Neural cell (in vitro differentiated cells): Measurements from ENCODE around the gene TXK. TPM values are rescaled to one million over a fixed set of nuclear protein-coding genes. Genes with fewer than 3 reads are reported as not detected.

Experiments
- H2AFZ ChIP-seq: fragments of 200-600, 300-800 bp; sonication (generic), shearing (Covaris generic); 2 replicates; pipeline ENCODE4 v1.6.0; 2014; ENCODE audit warnings: low read depth, mild to moderate bottlenecking, antibody characterized with exemption, low read length, moderate library complexity
- H3F3A ChIP-seq: fragments of 200-600 bp; shearing (Covaris generic); 2 replicates; pipeline ENCODE4 v1.6.1; 2016; ENCODE audit warnings: mild to moderate bottlenecking, moderate library complexity, mixed read lengths, antibody characterized with exemption, low read length; ENCODE audit not compliant: insufficient read depth, poor library complexity, severe bottlenecking
- H3K27ac ChIP-seq: fragments of 200-600, 300-800 bp; sonication (generic), shearing (Covaris generic); 2 replicates; pipeline ENCODE4 v1.5.1; 2014; ENCODE audit warnings: mild to moderate bottlenecking, low read length, moderate library complexity
- H3K27me3 ChIP-seq: fragments of 300-800, 200-600 bp; sonication (generic), shearing (Covaris generic); 2 replicates; pipeline ENCODE4 v1.6.0; 2014; ENCODE audit warnings: mild to moderate bottlenecking, low read depth, low read length, moderate library complexity; ENCODE audit not compliant: insufficient read depth
- H3K36me3 ChIP-seq: fragments of 300-800, 200-600 bp; sonication (generic), shearing (Covaris generic); 2 replicates; pipeline ENCODE4 v1.5.1; 2014; ENCODE audit warnings: mild to moderate bottlenecking, antibody characterized with exemption, low read length, moderate library complexity; ENCODE audit not compliant: insufficient read depth
- H3K4me2 ChIP-seq: fragments of 300-800, 200-600 bp; sonication (generic), shearing (Covaris generic); 2 replicates; pipeline ENCODE4 v1.6.0; 2014; ENCODE audit warnings: mild to moderate bottlenecking, low read length
- H3K4me3 ChIP-seq: fragments of 300-800, 200-600 bp; sonication (generic), shearing (Covaris generic); 2 replicates; pipeline ENCODE4 v1.5.1; 2014; ENCODE audit warnings: mild to moderate bottlenecking, low read length, moderate library complexity
- H3K79me2 ChIP-seq: fragments of 200-600 bp; shearing (Covaris generic); replicated peaks from 2 replicates; pipeline ENCODE4 v1.6.0; 2014; ENCODE audit warnings: mild to moderate bottlenecking, low read length, moderate library complexity; ENCODE audit not compliant: insufficient read depth
- H3K9ac ChIP-seq: fragments of 300-800, 200-600 bp; sonication (generic), shearing (Covaris generic); 2 replicates; pipeline ENCODE4 v1.6.1; 2016; ENCODE audit warnings: mild to moderate bottlenecking, low read length, mixed read lengths
- H3K9me2 ChIP-seq: fragments of 200-600 bp; shearing (Covaris generic); 2 replicates; pipeline ENCODE4 v1.6.1; 2016; ENCODE audit warnings: mild to moderate bottlenecking, low read length, mixed read lengths; ENCODE audit not compliant: insufficient read depth
- H3K9me3 ChIP-seq: fragments of 200-600, 300-800 bp; sonication (generic), shearing (Covaris generic); 2 replicates; pipeline ENCODE4 v1.6.1; 2016; ENCODE audit warnings: mild to moderate bottlenecking, mixed run types, low read length, moderate library complexity, mixed read lengths
- H4K20me1 ChIP-seq: fragments of 200-600 bp; shearing (Covaris generic); 2 replicates; pipeline ENCODE4 v1.6.1; 2016; ENCODE audit warnings: mild to moderate bottlenecking, mixed run types; ENCODE audit not compliant: insufficient read depth
- CTCF ChIP-seq: fragments of 450-650 bp; IDR thresholded peaks from 2 replicates; pipeline ENCODE4 v1.5.1; 2014; ENCODE audit warnings: antibody characterized with exemption, mild to moderate bottlenecking, moderate library complexity; ENCODE audit not compliant: poor library complexity, severe bottlenecking
- EP300 ChIP-seq: fragments of 450-650 bp; conservative IDR thresholded peaks from 2 replicates; pipeline ENCODE4 v1.6.1; 2014; ENCODE audit warnings: antibody characterized with exemption, mild to moderate bottlenecking, moderate library complexity; ENCODE audit not compliant: poor library complexity, severe bottlenecking
- EZH2 ChIP-seq: fragments of 200-600, 300-800 bp; shearing (Covaris generic), sonication (generic); IDR thresholded peaks from 2 replicates; pipeline ENCODE4 v1.6.1; 2014; ENCODE audit warnings: antibody characterized with exemption, low read length, borderline replicate concordance, mild to moderate bottlenecking; ENCODE audit not compliant: insufficient read depth, poor library complexity, severe bottlenecking
- MXI1 ChIP-seq: fragments of 450-650 bp; conservative IDR thresholded peaks from 2 replicates; pipeline ENCODE4 v1.6.1; 2014; ENCODE audit warnings: antibody characterized with exemption, mild to moderate bottlenecking; ENCODE audit not compliant: poor library complexity, severe bottlenecking
- POLR2AphosphoS5 ChIP-seq: IDR thresholded peaks from 2 replicates; pipeline ENCODE4 v1.6.1; 2012
- RAD21 ChIP-seq: fragments of 450-650 bp; conservative IDR thresholded peaks from 2 replicates; pipeline ENCODE4 v1.6.1; 2014; ENCODE audit warnings: antibody characterized with exemption, mild to moderate bottlenecking, moderate library complexity
- SMC3 ChIP-seq: fragments of 450-650 bp; conservative IDR thresholded peaks from 2 replicates; pipeline ENCODE4 v1.6.1; 2014; ENCODE audit warnings: antibody characterized with exemption, mild to moderate bottlenecking, moderate library complexity; ENCODE audit not compliant: poor library complexity
- polyA plus RNA-seq: library from polyadenylated mRNA; depleted of rRNA; stranded (reverse); fragments of >200 nt; gene quantifications from 2 replicates; pipeline ENCODE4 v1.2.3, GENCODE V29; 2014
- TF ChIP-seq, protein P1 (sequence below): IDR thresholded peaks from 2 replicates; pipeline ENCODE4 v1.6.1; 2012; ENCODE audit warnings: borderline replicate concordance

TXK gene
- polyA plus RNA-seq, 1 donor from 2014 or later, result not detected

GRCh38 chr4:48172651-48173050 is 38.6 kb upstream of the TXK start:
- Histone ChIP-seq H3K36me3 (no peaks in the 10 kb centered on the region), H4K20me1 (no peaks in the 10 kb centered on the region), H3K9me2 (no peaks in the 10 kb centered on the region), H3K9ac (no peak overlapping the region), H3K9me3 (no peaks in the 10 kb centered on the region), H3K79me2 (no peaks in the 10 kb centered on the region), H3K4me2 (no peak overlapping the region), H2AFZ (no peak overlapping the region), H3K27me3 (no peaks in the 10 kb centered on the region), H3F3A (no peaks in the 10 kb centered on the region), H3K4me3 (no peak overlapping the region), H3K27ac (no peak overlapping the region)
- no peak for TF ChIP-seq EZH2
- TF ChIP-seq RAD21, result no peak
- TF ChIP-seq MXI1, result no peak
- TF ChIP-seq, protein P1, sequence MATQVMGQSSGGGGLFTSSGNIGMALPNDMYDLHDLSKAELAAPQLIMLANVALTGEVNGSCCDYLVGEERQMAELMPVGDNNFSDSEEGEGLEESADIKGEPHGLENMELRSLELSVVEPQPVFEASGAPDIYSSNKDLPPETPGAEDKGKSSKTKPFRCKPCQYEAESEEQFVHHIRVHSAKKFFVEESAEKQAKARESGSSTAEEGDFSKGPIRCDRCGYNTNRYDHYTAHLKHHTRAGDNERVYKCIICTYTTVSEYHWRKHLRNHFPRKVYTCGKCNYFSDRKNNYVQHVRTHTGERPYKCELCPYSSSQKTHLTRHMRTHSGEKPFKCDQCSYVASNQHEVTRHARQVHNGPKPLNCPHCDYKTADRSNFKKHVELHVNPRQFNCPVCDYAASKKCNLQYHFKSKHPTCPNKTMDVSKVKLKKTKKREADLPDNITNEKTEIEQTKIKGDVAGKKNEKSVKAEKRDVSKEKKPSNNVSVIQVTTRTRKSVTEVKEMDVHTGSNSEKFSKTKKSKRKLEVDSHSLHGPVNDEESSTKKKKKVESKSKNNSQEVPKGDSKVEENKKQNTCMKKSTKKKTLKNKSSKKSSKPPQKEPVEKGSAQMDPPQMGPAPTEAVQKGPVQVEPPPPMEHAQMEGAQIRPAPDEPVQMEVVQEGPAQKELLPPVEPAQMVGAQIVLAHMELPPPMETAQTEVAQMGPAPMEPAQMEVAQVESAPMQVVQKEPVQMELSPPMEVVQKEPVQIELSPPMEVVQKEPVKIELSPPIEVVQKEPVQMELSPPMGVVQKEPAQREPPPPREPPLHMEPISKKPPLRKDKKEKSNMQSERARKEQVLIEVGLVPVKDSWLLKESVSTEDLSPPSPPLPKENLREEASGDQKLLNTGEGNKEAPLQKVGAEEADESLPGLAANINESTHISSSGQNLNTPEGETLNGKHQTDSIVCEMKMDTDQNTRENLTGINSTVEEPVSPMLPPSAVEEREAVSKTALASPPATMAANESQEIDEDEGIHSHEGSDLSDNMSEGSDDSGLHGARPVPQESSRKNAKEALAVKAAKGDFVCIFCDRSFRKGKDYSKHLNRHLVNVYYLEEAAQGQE, result no peak
- TF ChIP-seq EP300, result no peak
- TF ChIP-seq POLR2AphosphoS5, result no peak
- no peak for TF ChIP-seq SMC3

DNA sequence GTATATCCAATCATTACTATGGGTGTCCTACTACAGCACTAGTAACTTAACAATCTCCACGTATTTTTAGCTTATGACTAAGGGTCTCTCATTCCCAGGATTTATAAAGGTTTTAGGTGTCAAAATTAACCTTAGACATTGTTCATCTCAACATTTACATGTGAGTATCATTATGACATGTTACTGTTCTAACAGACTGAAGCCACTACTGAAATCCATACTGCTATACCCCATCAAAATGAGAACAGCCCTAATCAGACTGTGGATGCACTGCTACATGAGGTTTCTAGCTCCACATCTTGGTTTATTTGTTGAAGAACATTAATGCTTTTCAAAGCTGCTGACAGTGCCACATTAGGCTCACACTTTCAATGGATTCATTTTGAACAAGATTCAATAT is 35.6 kb upstream of the TXK start:
- Histone ChIP-seq H4K20me1 (no peaks in the 10 kb centered on the region), H3K4me3 (no peak overlapping the region), H3K79me2 (no peaks in the 10 kb centered on the region), H3K27ac (no peak overlapping the region), H3F3A (no peaks in the 10 kb centered on the region), H3K9me3 (no peaks in the 10 kb centered on the region), H2AFZ (no peak overlapping the region), H3K27me3 (no peaks in the 10 kb centered on the region), H3K36me3 (no peaks in the 10 kb centered on the region), H3K9ac (no peak overlapping the region), H3K4me2 (no peak overlapping the region), H3K9me2 (no peaks in the 10 kb centered on the region)
- no peak for TF ChIP-seq EP300
- no peak for TF ChIP-seq MXI1
- TF ChIP-seq CTCF, result no peak
